ENCODE data around the gene ELL. TPM values are rescaled to one million over a fixed set of nuclear protein-coding genes. Genes with fewer than 3 reads are reported as not detected.

Gene ELL
- total and polyA plus RNA-seq, 9 of the 15 experiments (the other 6 are each of a cell fraction or from before 2014, with no cell fraction given): 0.24 to 22.5 (median 4.1) TPM

DNA sequence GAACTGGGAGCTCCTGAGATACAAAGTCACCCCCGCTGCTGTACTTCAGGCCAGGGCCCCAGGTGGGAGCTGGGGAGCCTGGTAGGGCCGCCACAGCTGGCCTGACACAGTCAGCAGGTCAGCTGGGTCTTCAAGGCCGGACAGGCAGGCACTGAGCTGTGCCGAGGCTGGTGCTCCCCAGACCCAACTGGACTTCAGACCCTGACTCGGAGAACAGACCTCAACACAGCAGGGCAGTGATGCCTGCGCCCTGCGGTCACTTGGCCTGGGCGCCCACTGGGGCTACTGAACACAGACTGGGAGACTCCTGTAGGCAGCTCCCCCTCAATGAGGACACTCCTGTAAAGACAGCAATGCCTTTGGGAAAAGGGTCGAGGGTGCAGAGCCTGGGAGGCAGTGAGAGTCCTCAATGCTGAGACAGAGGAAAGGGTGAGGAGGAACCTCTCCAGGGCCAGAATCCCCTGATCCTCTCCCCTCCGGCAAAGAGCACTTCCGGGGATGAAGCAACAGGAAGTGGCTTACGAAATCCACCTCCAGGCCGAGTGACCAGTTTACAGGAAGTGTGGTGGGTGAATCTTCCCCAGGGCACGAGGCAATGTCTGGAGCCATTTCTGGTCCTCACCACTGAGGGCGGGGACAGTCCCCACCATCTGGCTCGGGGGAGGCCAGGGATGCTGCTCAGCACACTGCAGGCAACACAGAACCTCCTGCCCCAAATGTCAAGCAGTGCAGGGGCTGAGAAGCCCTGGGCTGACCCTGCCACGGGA is 43.1 kb downstream of the ELL start (continued):
- 0 out of 2 replicates have a peak, but pooled peaks have one; percentile 64 for TF ChIP-seq ZNF395 (CRISPR knock-in tag; IDR thresholded peaks at IDR 0.05)
- TF ChIP-seq CC2D1A (IDR thresholded peaks at IDR 0.05): no peak
- no peak for TF ChIP-seq ZNF408 (CRISPR knock-in tag; IDR thresholded peaks at IDR 0.05; ENCODE audit: low read depth)
- TF ChIP-seq, protein P1, sequence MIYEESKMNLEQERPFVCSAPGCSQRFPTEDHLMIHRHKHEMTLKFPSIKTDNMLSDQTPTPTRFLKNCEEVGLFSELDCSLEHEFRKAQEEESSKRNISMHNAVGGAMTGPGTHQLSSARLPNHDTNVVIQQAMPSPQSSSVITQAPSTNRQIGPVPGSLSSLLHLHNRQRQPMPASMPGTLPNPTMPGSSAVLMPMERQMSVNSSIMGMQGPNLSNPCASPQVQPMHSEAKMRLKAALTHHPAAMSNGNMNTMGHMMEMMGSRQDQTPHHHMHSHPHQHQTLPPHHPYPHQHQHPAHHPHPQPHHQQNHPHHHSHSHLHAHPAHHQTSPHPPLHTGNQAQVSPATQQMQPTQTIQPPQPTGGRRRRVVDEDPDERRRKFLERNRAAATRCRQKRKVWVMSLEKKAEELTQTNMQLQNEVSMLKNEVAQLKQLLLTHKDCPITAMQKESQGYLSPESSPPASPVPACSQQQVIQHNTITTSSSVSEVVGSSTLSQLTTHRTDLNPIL (CRISPR knock-in tag; IDR thresholded peaks at IDR 0.05): no peak
- TF ChIP-seq, protein P2, sequence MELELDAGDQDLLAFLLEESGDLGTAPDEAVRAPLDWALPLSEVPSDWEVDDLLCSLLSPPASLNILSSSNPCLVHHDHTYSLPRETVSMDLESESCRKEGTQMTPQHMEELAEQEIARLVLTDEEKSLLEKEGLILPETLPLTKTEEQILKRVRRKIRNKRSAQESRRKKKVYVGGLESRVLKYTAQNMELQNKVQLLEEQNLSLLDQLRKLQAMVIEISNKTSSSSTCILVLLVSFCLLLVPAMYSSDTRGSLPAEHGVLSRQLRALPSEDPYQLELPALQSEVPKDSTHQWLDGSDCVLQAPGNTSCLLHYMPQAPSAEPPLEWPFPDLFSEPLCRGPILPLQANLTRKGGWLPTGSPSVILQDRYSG (tag; conservative IDR thresholded peaks at IDR 0.05; ENCODE audit: low read depth): no peak
- TF ChIP-seq MITF (IDR thresholded peaks at IDR 0.05): no peak
- TF ChIP-seq HSF4 (CRISPR knock-in tag; IDR thresholded peaks at IDR 0.05; ENCODE audit: borderline replicate concordance): no peak
- TF ChIP-seq ZNF212 (CRISPR knock-in tag; IDR thresholded peaks at IDR 0.05): no peak
- TF ChIP-seq TOE1 (IDR thresholded peaks at IDR 0.05; ENCODE audit: borderline replicate concordance): no peak
- no peak for TF ChIP-seq TOE1 (CRISPR knock-in tag; IDR thresholded peaks at IDR 0.05; ENCODE audit: borderline replicate concordance, low read depth)
- TF ChIP-seq ZBTB1 (CRISPR knock-in tag; IDR thresholded peaks at IDR 0.05; ENCODE audit: borderline replicate concordance, low read depth): no peak
- no peak for TF ChIP-seq HDAC6 (IDR thresholded peaks at IDR 0.05; ENCODE audit: low read depth, low read length)
- no peak for TF ChIP-seq ZNF77 (CRISPR knock-in tag; IDR thresholded peaks at IDR 0.05)
- TF ChIP-seq ARHGAP35 (IDR thresholded peaks at IDR 0.05; ENCODE audit: partially characterized antibody): no peak
- no peak for TF ChIP-seq ZC3H11A (IDR thresholded peaks at IDR 0.05; ENCODE audit: low read depth, low read length)
- TF ChIP-seq ZNF436 (CRISPR knock-in tag; IDR thresholded peaks at IDR 0.05): no peak
- TF ChIP-seq, protein P3, sequence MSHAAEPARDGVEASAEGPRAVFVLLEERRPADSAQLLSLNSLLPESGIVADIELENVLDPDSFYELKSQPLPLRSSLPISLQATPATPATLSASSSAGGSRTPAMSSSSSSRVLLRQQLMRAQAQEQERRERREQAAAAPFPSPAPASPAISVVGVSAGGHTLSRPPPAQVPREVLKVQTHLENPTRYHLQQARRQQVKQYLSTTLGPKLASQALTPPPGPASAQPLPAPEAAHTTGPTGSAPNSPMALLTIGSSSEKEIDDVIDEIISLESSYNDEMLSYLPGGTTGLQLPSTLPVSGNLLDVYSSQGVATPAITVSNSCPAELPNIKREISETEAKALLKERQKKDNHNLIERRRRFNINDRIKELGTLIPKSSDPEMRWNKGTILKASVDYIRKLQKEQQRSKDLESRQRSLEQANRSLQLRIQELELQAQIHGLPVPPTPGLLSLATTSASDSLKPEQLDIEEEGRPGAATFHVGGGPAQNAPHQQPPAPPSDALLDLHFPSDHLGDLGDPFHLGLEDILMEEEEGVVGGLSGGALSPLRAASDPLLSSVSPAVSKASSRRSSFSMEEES (CRISPR knock-in tag; IDR thresholded peaks at IDR 0.05): no peak
- TF ChIP-seq ZFP36 (IDR thresholded peaks at IDR 0.05; ENCODE audit: low read depth, low read length, partially characterized antibody): no peak
- TF ChIP-seq, protein P4, sequence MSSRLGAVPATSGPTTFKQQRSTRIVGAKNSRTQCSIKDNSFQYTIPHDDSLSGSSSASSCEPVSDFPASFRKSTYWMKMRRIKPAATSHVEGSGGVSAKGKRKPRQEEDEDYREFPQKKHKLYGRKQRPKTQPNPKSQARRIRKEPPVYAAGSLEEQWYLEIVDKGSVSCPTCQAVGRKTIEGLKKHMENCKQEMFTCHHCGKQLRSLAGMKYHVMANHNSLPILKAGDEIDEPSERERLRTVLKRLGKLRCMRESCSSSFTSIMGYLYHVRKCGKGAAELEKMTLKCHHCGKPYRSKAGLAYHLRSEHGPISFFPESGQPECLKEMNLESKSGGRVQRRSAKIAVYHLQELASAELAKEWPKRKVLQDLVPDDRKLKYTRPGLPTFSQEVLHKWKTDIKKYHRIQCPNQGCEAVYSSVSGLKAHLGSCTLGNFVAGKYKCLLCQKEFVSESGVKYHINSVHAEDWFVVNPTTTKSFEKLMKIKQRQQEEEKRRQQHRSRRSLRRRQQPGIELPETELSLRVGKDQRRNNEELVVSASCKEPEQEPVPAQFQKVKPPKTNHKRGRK (tag; IDR thresholded peaks at IDR 0.05): no peak
